ENCODE results near the gene CAMK2G.

GRCh38 chr10:73838008-73838567 lies 36.3 kb downstream of the CAMK2G start:
- TF ChIP-seq, protein P1, sequence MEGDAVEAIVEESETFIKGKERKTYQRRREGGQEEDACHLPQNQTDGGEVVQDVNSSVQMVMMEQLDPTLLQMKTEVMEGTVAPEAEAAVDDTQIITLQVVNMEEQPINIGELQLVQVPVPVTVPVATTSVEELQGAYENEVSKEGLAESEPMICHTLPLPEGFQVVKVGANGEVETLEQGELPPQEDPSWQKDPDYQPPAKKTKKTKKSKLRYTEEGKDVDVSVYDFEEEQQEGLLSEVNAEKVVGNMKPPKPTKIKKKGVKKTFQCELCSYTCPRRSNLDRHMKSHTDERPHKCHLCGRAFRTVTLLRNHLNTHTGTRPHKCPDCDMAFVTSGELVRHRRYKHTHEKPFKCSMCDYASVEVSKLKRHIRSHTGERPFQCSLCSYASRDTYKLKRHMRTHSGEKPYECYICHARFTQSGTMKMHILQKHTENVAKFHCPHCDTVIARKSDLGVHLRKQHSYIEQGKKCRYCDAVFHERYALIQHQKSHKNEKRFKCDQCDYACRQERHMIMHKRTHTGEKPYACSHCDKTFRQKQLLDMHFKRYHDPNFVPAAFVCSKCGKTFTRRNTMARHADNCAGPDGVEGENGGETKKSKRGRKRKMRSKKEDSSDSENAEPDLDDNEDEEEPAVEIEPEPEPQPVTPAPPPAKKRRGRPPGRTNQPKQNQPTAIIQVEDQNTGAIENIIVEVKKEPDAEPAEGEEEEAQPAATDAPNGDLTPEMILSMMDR (IDR thresholded peaks at IDR 0.05) = no peak
- TF ChIP-seq EP300 (IDR thresholded peaks at IDR 0.05) (no peak), POLR2A (IDR thresholded peaks at IDR 0.05) (no peak)

Measured in ovary (tissue), 3 donors.